Testis (tissue), 3 donors: ENCODE results near the gene VASN. TPM values are rescaled to one million over a fixed set of nuclear protein-coding genes. Genes with fewer than 3 reads are reported as not detected.

Experiments used
- DNase-seq: peaks from one replicate; pipeline ENCODE4 v3.0.0-alpha.2; 2019
- H3K27ac ChIP-seq, 2 donors: fragments of 200-600 bp; sonication (generic); one replicate each; pipeline ENCODE4 v1.5.1; 2019
- H3K27me3 ChIP-seq: fragments of 200-600 bp; sonication (generic); one replicate; pipeline ENCODE4 v1.5.1; 2019
- H3K36me3 ChIP-seq: fragments of 200-600 bp; sonication (generic); one replicate; pipeline ENCODE4 v1.5.1; 2017; ENCODE audit warnings: low read depth; ENCODE audit errors: missing control alignments
- H3K4me1 ChIP-seq: fragments of 200-600 bp; sonication (generic); one replicate; pipeline ENCODE4 v1.5.1; 2019
- H3K4me3 ChIP-seq, 2 donors: fragments of 200-600 bp; sonication (generic); one replicate each; pipeline ENCODE4 v1.5.1; 2017 to 2019
- H3K9me3 ChIP-seq: fragments of 200-600 bp; sonication (generic); one replicate; pipeline ENCODE4 v1.5.1; 2017
- CTCF ChIP-seq, 3 experiments: fragments of 450-650 bp in 2 of 3; fragments of 200-600 bp in 1 of 3; sonication (generic) in 1 of 3; IDR thresholded peaks; one replicate each; pipeline ENCODE4 v1.5.1; 2016 to 2019; ENCODE audit warnings: antibody characterized with exemption in 3 of 3, mild to moderate bottlenecking in 2 of 3, moderate library complexity in 1 of 3
- POLR2A ChIP-seq: fragments of 450-650 bp; IDR thresholded peaks from one replicate; pipeline ENCODE4 v1.6.1; 2017; ENCODE audit warnings: antibody characterized with exemption, mild to moderate bottlenecking, moderate library complexity
- WGBS, 2 donors: methylation state at CpG; one replicate each; pipeline ENCODE4 v1.1.5; 2018; 5-methylcytosine and 5-hydroxymethylcytosine counted together
- intact Hi-C: fragments of 100-400 bp; cut with DNase I; formaldehyde crosslinking; loops from one replicate; pipeline ENCODE4 v1.15.1; 2023; ENCODE audit warnings: low total_unique reads
- polyA plus RNA-seq: library from polyadenylated mRNA; stranded (reverse); fragments of 350-450 nt; fragmentation: Illumina TruSeq; extraction: RNeasy Lipid Tissue Mini Kit (QIAGEN cat#74804); gene quantifications from one replicate; pipeline ENCODE4 v1.2.3, GENCODE V29; 2014; ENCODE audit warnings: low read depth, low replicate concordance; ENCODE audit not compliant: insufficient read depth
- total RNA-seq, 2 donors: library from RNA; depleted of rRNA; stranded (reverse); fragments of >200 nt; gene quantifications; one replicate each; pipeline ENCODE4 v1.2.3, GENCODE V29; 2016

The VASN gene
- total and polyA plus RNA-seq, 3 donors from 2014 or later: 33.9 to 125 (median 103) TPM

GRCh38 chr16:4381072-4381934 is 9.7 kb downstream of the VASN start:
- intact Hi-C loops: no loop called here
- no peak overlapping the region for H3K27ac ChIP-seq
- no peak for TF ChIP-seq POLR2A
- no peak for TF ChIP-seq CTCF (IDR thresholded peaks at IDR 0.05)

GRCh38 chr16:4381935-4382794 is 10.5 kb downstream of the VASN start:
- Histone ChIP-seq H3K9me3 (no peaks in the 10 kb centered on the region), H3K36me3 (no peaks in the 10 kb centered on the region), H3K27ac (no peak overlapping the region), H3K4me1 (peaks cover 44% of the 10 kb centered on the region), H3K4me3 (no peak overlapping the region), H3K27me3 (no peaks in the 10 kb centered on the region)
- 82 to 96% methylated on average over 10 to 53 of the region's 55 CpGs for WGBS, 2 donors
- no peak for TF ChIP-seq CTCF (IDR thresholded peaks at IDR 0.05)
- TF ChIP-seq POLR2A: no peak
- DNase-seq: no peak
- intact Hi-C loops: no loop called here

More at GRCh38 chr16:4381072-4381934, 9.7 kb downstream of the VASN start:
- DNase-seq: no peak
- Histone ChIP-seq H3K36me3 (no peaks in the 10 kb centered on the region), H3K4me1 (peaks cover 44% of the 10 kb centered on the region), H3K4me3 (no peak overlapping the region), H3K9me3 (no peaks in the 10 kb centered on the region), H3K27me3 (no peaks in the 10 kb centered on the region)
- 86 to 95% methylated on average over 25 to 47 of the region's 59 CpGs for WGBS, 2 donors

GRCh38 chr16:4382795-4383357 is 11.2 kb downstream of the VASN start:
- intact Hi-C loops: no loop called here
- H3K4me1 ChIP-seq: peaks cover 43% of the 10 kb centered on the region
- no peaks in the 10 kb centered on the region for H3K27me3 ChIP-seq
- no peak overlapping the region for H3K27ac ChIP-seq
- TF ChIP-seq POLR2A (no peak), CTCF (IDR thresholded peaks at IDR 0.05) (no peak)
- no peak for DNase-seq
- H3K4me3 ChIP-seq: no peak overlapping the region
- H3K36me3 ChIP-seq: no peaks in the 10 kb centered on the region
- 81 to 93% methylated on average over 21 of the region's 21 CpGs for WGBS, 2 donors
- H3K9me3 ChIP-seq: no peaks in the 10 kb centered on the region

GRCh38 chr16:4383591-4384444 is 12.2 kb downstream of the VASN start:
- H3K4me3 ChIP-seq: no peak overlapping the region
- WGBS, 2 donors: 80% methylated on average over 4 to 9 of the region's 12 CpGs
- TF ChIP-seq POLR2A: no peak
- no peak for TF ChIP-seq CTCF (IDR thresholded peaks at IDR 0.05)
- DNase-seq: no peak
- H3K27me3 ChIP-seq: no peaks in the 10 kb centered on the region
- no peaks in the 10 kb centered on the region for H3K36me3 ChIP-seq
- H3K9me3 ChIP-seq: no peaks in the 10 kb centered on the region
- intact Hi-C loops: no loop called here
- no peak overlapping the region for H3K27ac ChIP-seq
- peaks cover 38% of the 10 kb centered on the region for H3K4me1 ChIP-seq
